Stimulated activated naive B cell treated with anti-CD40 and anti-IgM and Interleukin-4, amounts not matched to agents 10 μg/mL and 1 μg/mL and 100 μg/mL, for 72 hours (primary cell): ENCODE results near the gene TTBK2.

ENCODE experiments used
- ATAC-seq, 2 donors: fragments of 150-1000 bp; cut with Tn5 transposase; replicated peaks; 2 replicates each; pipeline ENCODE4 v1.10.0; 2021; ENCODE audit warnings: moderate library complexity in 1 of 2
- DNase-seq: peaks from one replicate; pipeline ENCODE4 v3.0.0; 2021
- H3K27ac Mint-ChIP-seq: one replicate; pipeline ENCODE4 v1.8.0; 2022; ENCODE audit warnings: mild to moderate bottlenecking, mixed read lengths
- H3K27me3 Mint-ChIP-seq, 2 donors: one replicate each; pipeline ENCODE4 v1.8.0; 2022; ENCODE audit warnings: mixed read lengths in 2 of 2
- H3K36me3 Mint-ChIP-seq, 2 donors: one replicate each; pipeline ENCODE4 v1.8.0; 2022; ENCODE audit warnings: mixed read lengths in 2 of 2, mild to moderate bottlenecking in 1 of 2
- H3K4me1 Mint-ChIP-seq, 2 donors: one replicate each; pipeline ENCODE4 v1.8.0; 2022; ENCODE audit warnings: mixed read lengths in 2 of 2, mild to moderate bottlenecking in 1 of 2
- H3K4me3 Mint-ChIP-seq, 2 donors: one replicate each; pipeline ENCODE4 v1.8.0; 2022; ENCODE audit warnings: mild to moderate bottlenecking in 2 of 2, mixed read lengths in 2 of 2, moderate library complexity in 1 of 2
- H3K9me3 Mint-ChIP-seq, 2 donors: one replicate each; pipeline ENCODE4 v1.8.0; 2022; ENCODE audit warnings: mixed read lengths in 2 of 2, mild to moderate bottlenecking in 1 of 2

Gene TTBK2

GRCh38 chr15:42728972-42729371 is 191.6 kb downstream of the TTBK2 start:
- ATAC-seq (no peak), DNase-seq (no peak)
- no peaks in the 10 kb centered on the region for H3K9me3 Mint-ChIP-seq
- H3K27ac Mint-ChIP-seq, result no peak overlapping the region
- H3K36me3 Mint-ChIP-seq, result peaks cover 52 to 65% of the 10 kb centered on the region in 2 donors
- no peak overlapping the region for H3K4me3 Mint-ChIP-seq
- H3K4me1 Mint-ChIP-seq, result peaks cover 0 to 4% of the 10 kb centered on the region in 2 donors
- no peaks in the 10 kb centered on the region for H3K27me3 Mint-ChIP-seq

- DNase-seq (no peak), ATAC-seq (no peak)
- Mint-ChIP-seq H3K36me3 (peaks cover 51 to 65% of the 10 kb centered on the region in 2 donors), H3K27ac (no peak overlapping the region), H3K27me3 (no peaks in the 10 kb centered on the region), H3K4me1 (peaks cover 0 to 4% of the 10 kb centered on the region in 2 donors), H3K9me3 (no peaks in the 10 kb centered on the region), H3K4me3 (no peak overlapping the region)
Observed at GRCh38 chr15:42728560-42728959, 192.0 kb downstream of the TTBK2 start.

DNA sequence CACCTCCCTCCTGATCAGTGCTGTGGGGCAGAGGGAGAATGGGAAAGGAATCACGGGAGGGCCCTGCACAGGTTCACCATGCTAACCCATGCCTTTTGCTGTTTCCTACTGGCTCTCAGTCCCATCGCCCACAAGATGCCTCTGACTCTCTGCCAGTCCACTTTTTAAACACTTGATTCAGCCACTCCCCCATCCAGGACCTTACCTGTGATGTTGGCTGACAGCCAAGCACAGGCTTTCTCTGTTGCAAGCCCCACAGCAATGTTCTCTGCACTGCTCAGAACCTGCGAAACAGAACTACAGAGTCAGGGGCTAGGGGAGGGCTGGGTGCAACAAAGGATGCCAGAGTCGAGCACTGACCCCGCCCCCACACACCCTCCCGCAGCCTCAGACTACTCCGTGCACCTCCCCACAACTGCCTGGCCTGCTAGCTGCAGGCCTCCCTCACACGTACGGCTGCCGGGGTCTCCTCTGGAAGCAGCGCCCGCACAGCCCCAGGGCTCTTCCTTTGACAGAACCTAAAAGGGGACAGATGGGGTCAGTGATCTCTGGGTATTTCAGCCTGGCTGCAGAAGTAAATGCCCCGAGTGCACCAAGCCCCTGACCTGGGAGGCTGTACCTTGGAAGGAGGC is 192.7 kb downstream of the TTBK2 start:
- Mint-ChIP-seq H3K27ac (no peak overlapping the region), H3K9me3 (no peaks in the 10 kb centered on the region), H3K4me1 (peaks cover 0 to 2% of the 10 kb centered on the region in 2 donors), H3K27me3 (no peaks in the 10 kb centered on the region), H3K36me3 (peaks cover 50 to 62% of the 10 kb centered on the region in 2 donors), H3K4me3 (no peak overlapping the region)
- no peak for DNase-seq
- ATAC-seq, result no peak

DNA sequence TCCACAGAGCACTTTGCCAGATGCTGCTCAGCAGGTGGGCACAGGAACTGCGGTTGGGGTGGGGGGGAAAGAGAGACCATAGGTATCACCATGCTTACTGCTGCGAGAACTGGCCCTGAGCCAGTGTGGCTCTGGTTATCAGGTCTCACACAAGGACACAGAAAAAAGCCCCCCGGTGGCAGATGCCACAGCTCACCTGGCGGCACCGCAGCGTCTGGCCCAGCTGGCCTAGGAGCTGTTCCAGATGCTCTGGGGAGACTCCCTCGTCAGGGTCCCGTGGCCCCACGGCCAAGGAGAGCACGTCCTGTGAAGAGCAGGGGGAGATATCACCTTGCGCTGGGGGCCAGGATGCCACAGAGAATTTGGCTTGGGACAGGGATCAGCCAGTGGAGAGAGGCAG is 194.5 kb downstream of the TTBK2 start:
- no peaks in the 10 kb centered on the region for H3K27me3 Mint-ChIP-seq
- no peaks in the 10 kb centered on the region for H3K9me3 Mint-ChIP-seq
- peaks cover 0 to 2% of the 10 kb centered on the region in 2 donors for H3K4me1 Mint-ChIP-seq
- peaks cover 39 to 45% of the 10 kb centered on the region in 2 donors for H3K36me3 Mint-ChIP-seq
- H3K4me3 Mint-ChIP-seq, result no peak overlapping the region
- no peak overlapping the region for H3K27ac Mint-ChIP-seq
- ATAC-seq, result no peak
- no peak for DNase-seq

DNA sequence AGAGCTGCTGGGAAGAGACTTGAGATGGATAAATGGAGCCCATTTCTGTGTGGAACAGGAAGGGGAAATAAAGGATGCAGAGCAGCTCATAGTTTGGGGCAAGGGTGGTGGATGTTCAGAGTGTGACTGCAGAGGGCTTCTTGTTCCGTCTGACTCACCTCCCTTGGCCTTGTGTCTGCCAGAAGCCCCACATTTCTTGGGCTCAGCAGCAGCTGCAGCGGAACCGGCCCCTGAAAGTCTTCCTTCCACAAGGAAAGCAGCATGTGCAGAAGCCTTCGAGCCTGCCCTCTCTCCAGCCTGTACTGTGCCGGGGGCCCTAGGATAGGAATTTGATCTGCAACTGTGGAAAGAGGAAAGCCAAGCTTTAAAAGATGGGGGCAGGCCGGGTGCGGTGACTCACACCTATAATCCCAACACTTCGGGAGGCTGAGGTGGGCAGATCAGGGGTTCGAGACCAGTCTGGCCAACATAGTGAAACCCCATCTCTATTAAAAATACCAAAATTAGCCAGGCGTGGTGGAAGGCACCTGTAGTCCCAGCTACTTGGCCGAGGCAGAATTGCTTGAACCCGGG is 195.2 kb downstream of the TTBK2 start:
- peaks cover 0 to 2% of the 10 kb centered on the region in 2 donors for H3K4me1 Mint-ChIP-seq
- H3K36me3 Mint-ChIP-seq, result peaks cover 37 to 43% of the 10 kb centered on the region in 2 donors
- no peaks in the 10 kb centered on the region for H3K9me3 Mint-ChIP-seq
- no peak overlapping the region for H3K4me3 Mint-ChIP-seq
- ATAC-seq (no peak), DNase-seq (no peak)
- H3K27ac Mint-ChIP-seq, result peak overlapping the region; percentile 20
- no peaks in the 10 kb centered on the region for H3K27me3 Mint-ChIP-seq

DNA sequence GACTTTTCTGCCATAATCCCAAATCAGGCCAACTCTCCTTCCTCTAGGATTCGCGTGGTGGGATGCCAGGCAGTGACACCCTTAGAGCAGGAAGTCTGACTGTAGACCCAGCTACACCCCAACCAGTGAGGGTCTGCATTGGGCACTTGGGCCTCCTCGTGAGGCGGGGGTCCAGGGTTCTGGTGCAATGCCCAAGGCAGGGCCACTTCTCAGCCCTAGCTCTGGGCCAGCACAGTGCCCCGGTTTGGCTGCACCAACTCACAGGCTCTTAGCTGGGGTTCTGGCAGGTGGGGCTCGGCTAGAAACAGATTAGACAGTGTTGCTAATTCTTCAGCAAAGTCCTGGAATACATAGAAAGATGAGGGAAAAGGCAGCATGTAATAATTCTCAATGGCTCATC is 196.3 kb downstream of the TTBK2 start:
- Mint-ChIP-seq H3K27me3 (no peaks in the 10 kb centered on the region), H3K4me3 (no peak overlapping the region), H3K4me1 (no peaks in the 10 kb centered on the region), H3K9me3 (no peaks in the 10 kb centered on the region), H3K36me3 (peaks cover 36 to 46% of the 10 kb centered on the region in 2 donors), H3K27ac (peak overlapping the region; percentile 76)
- ATAC-seq (no peak), DNase-seq (no peak)

DNA sequence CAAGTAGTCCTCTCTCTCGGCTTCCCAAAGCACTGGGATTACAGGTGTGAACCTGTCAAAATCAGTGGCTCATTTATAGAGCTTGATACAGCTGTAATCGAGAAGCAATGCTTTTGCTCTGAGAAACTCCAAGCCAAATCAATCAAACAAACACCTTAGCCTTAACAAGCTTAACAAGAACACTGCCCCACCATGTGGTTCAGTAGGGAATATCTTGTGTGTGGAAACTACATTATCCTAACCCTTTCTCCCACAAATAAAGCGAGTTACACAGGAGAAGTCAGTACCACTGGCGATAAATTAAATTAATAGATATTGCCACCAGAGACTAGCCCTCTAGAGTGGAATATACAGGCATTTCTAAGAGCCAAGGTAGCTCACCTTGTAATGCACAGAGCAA is 197.5 kb downstream of the TTBK2 start:
- Mint-ChIP-seq H3K4me3 (no peak overlapping the region), H3K36me3 (peaks cover 31 to 44% of the 10 kb centered on the region in 2 donors), H3K27me3 (no peaks in the 10 kb centered on the region), H3K4me1 (no peaks in the 10 kb centered on the region), H3K27ac (peak overlapping the region; percentile 20), H3K9me3 (no peaks in the 10 kb centered on the region)
- no peak for DNase-seq
- no peak for ATAC-seq

DNA sequence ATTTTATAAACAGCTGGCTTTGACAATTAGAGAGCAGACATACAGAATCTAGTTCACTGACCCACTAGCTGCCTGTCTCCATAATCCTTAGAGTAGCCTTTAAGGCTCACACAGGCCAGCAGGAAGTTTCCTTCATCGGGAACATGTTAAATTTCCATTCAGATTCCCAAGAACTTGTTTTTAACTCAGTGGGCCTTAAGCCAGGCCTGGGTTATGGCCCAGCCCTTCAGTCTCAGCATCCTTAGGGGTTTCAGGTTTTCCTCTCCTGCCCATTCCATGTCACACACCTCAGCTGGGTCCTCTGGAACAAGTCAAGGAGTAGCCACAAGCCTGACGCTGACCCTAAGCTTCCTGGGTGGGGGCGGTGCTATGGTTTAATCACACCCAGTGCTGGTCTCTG is 198.7 kb downstream of the TTBK2 start:
- ATAC-seq (no peak), DNase-seq (no peak)
- Mint-ChIP-seq H3K9me3 (no peaks in the 10 kb centered on the region), H3K4me1 (no peaks in the 10 kb centered on the region), H3K36me3 (peaks cover 29 to 37% of the 10 kb centered on the region in 2 donors), H3K27ac (no peak overlapping the region), H3K27me3 (no peaks in the 10 kb centered on the region), H3K4me3 (no peak overlapping the region)

DNA sequence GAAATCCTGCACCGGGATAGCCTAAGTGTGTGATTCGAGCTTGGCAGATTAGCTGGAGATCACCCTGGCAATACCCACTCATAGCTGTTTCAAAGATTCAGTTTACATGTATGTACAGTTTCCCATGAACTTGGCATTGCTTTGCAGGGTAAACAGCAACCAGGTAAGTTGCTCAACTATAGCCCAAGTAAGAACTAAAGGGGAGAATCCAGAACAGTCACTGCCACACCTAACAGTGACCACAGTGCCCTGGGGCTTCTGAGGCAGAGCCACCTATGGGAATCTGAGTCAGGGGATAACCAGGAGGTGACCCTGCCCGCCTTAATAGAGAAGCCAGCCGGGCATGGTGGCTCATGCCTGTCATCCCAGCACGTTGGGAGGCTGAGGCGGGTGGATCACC is 199.6 kb downstream of the TTBK2 start:
- Mint-ChIP-seq H3K4me1 (no peaks in the 10 kb centered on the region), H3K9me3 (no peaks in the 10 kb centered on the region), H3K4me3 (no peak overlapping the region), H3K36me3 (peaks cover 25 to 37% of the 10 kb centered on the region in 2 donors), H3K27me3 (no peaks in the 10 kb centered on the region), H3K27ac (no peak overlapping the region)
- DNase-seq (no peak), ATAC-seq (no peak)

- ATAC-seq (no peak), DNase-seq (no peak)
- H3K27me3 Mint-ChIP-seq, result no peaks in the 10 kb centered on the region
- H3K27ac Mint-ChIP-seq, result no peak overlapping the region
- no peaks in the 10 kb centered on the region for H3K9me3 Mint-ChIP-seq
- H3K36me3 Mint-ChIP-seq, result peaks cover 21 to 31% of the 10 kb centered on the region in 2 donors
- H3K4me3 Mint-ChIP-seq, result no peak overlapping the region
- H3K4me1 Mint-ChIP-seq, result no peaks in the 10 kb centered on the region
Observed at GRCh38 chr15:42720071-42720470, 200.5 kb downstream of the TTBK2 start.

DNA sequence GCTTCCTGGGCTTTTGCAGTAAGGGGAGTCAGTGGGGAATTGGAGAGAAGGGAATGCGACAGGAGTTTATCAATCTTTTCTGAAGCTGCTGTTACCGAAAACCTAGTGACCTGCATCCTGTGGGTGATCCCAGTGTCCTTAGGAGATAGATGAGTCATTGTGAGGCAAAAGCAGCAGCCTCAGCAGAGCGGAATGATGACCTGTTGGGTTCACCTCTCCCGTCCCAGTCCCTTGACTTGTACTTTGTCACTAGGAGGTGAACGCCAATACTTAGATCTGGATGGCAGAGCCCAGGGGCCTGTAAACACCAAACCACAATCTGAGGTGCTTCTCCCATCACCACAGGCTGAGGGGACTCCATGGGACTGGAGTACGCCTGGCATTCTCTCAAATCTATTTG is 201.5 kb downstream of the TTBK2 start:
- no peak overlapping the region for H3K27ac Mint-ChIP-seq
- ATAC-seq, result no peak
- no peak for DNase-seq
- no peaks in the 10 kb centered on the region for H3K4me1 Mint-ChIP-seq
- no peak overlapping the region for H3K4me3 Mint-ChIP-seq
- no peaks in the 10 kb centered on the region for H3K9me3 Mint-ChIP-seq
- H3K36me3 Mint-ChIP-seq, result peaks cover 19 to 24% of the 10 kb centered on the region in 2 donors
- H3K27me3 Mint-ChIP-seq, result no peaks in the 10 kb centered on the region

DNA sequence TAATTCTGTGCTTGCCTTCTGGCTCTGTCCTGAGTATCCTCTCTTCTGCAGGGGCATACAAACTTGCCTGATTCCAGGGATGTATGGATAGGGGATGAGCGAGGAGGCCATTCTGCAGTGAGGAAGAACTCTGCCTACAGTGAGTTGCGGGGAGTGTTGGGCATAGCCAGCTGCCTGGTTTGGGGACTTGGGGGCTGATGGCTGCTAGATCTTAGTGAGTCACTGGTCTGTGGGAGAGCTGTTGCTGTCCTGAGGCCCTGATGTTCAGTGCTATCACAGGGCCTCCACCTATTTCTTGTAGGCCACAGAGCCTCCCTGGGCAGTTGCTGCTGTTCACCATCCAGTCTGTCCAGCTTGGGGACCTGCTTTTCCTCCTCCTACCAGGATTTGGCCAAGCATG is 204.0 kb downstream of the TTBK2 start:
- Mint-ChIP-seq H3K4me3 (no peak overlapping the region), H3K4me1 (no peaks in the 10 kb centered on the region), H3K36me3 (peaks cover 16 to 22% of the 10 kb centered on the region in 2 donors), H3K27me3 (no peaks in the 10 kb centered on the region), H3K27ac (no peak overlapping the region), H3K9me3 (no peaks in the 10 kb centered on the region)
- no peak for ATAC-seq
- DNase-seq, result no peak

GRCh38 chr15:42716125-42716524 is 204.5 kb downstream of the TTBK2 start:
- ATAC-seq, result no peak
- peaks cover 16 to 22% of the 10 kb centered on the region in 2 donors for H3K36me3 Mint-ChIP-seq
- H3K9me3 Mint-ChIP-seq, result no peaks in the 10 kb centered on the region
- H3K27ac Mint-ChIP-seq, result no peak overlapping the region
- H3K27me3 Mint-ChIP-seq, result no peaks in the 10 kb centered on the region
- no peak for DNase-seq
- H3K4me3 Mint-ChIP-seq, result no peak overlapping the region
- no peaks in the 10 kb centered on the region for H3K4me1 Mint-ChIP-seq

GRCh38 chr15:42712584-42712983 is 208.0 kb downstream of the TTBK2 start:
- no peak overlapping the region for H3K27ac Mint-ChIP-seq
- ATAC-seq, result no peak
- H3K36me3 Mint-ChIP-seq, result peaks cover 1 to 9% of the 10 kb centered on the region in 2 donors

DNA sequence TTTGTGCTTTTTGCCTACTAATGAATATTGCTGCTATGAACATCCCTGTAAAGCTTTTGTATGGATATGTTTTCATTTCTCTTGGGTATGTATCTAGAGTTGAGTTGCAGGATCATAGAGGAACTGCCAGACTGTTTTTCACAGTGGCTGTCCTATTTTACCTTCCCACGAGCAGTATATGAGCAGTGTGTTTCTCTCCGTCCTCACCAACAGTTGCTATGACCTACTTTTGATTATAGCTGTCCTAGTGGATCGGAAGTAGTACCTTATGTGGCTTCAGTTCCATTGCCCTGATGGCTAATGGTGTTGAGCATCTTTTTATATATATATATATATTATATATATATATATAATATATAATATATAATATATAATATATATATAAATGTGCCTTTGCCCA is 208.8 kb downstream of the TTBK2 start:
- Mint-ChIP-seq H3K9me3 (no peaks in the 10 kb centered on the region), H3K27me3 (no peaks in the 10 kb centered on the region), H3K4me3 (no peak overlapping the region), H3K36me3 (peaks cover 1 to 9% of the 10 kb centered on the region in 2 donors), H3K27ac (no peak overlapping the region), H3K4me1 (no peaks in the 10 kb centered on the region)
- no peak for DNase-seq
- no peak for ATAC-seq

More at GRCh38 chr15:42712584-42712983, 208.0 kb downstream of the TTBK2 start:
- Mint-ChIP-seq H3K4me1 (no peaks in the 10 kb centered on the region), H3K27me3 (no peaks in the 10 kb centered on the region), H3K9me3 (no peaks in the 10 kb centered on the region), H3K4me3 (no peak overlapping the region)
- no peak for DNase-seq
